ENCODE measurements around the gene FBXL16. TPM values are rescaled to one million over a fixed set of nuclear protein-coding genes. Genes with fewer than 3 reads are reported as not detected.
A peak's percentile ranks its signal among the peaks of the same experiment; 100 is the strongest.
"Not testable (repeated sequence)": the region's sequence is repeated elsewhere in the genome, so short reads cannot be mapped to it uniquely, and the experiment has no call there.

Gene FBXL16
- total RNA-seq, 6 experiments from 2014 or later = 0.05 to 2.3 (median 1.7) TPM; not detected in 3

DNA sequence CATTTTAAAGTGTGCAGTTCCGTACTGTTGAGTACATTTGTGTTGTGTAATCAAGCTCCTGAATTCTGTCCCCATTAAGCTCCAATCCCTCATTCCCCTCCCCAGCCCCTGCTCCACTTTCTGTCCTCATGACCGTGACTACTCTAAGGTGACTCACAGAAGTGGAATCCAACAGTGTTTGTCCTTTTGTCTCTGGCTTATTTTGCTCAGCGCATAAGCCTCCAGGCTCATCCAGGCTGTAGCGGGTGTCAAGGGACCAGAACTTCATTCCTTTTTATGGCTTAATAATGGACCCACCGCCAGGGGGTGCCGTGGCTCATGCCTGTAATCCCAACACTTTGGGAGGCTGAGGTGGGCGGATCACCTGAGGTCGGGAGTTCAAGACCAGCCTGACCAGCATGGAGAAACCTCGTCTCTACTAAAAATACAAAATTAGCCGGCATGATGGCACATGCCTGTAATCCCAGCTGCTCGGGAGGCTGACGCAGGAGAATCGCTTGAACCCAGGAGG is 7.2 kb upstream of the FBXL16 start:
- WGBS (ENCODE audit: insufficient coverage, low coverage, low lambda C conversion rate, missing lambda C conversion rate) = 43% methylated on average over 11 of the region's 13 CpGs
- intact Hi-C loops (cut with DNase I) = loop anchor here (5.0 kb wide), 2 partner anchors 75 to 340 kb away; partner anchors contain the start of genes CHTF18 (in 1 of the 2) and RPUSD1 (in 1 of the 2)

DNA sequence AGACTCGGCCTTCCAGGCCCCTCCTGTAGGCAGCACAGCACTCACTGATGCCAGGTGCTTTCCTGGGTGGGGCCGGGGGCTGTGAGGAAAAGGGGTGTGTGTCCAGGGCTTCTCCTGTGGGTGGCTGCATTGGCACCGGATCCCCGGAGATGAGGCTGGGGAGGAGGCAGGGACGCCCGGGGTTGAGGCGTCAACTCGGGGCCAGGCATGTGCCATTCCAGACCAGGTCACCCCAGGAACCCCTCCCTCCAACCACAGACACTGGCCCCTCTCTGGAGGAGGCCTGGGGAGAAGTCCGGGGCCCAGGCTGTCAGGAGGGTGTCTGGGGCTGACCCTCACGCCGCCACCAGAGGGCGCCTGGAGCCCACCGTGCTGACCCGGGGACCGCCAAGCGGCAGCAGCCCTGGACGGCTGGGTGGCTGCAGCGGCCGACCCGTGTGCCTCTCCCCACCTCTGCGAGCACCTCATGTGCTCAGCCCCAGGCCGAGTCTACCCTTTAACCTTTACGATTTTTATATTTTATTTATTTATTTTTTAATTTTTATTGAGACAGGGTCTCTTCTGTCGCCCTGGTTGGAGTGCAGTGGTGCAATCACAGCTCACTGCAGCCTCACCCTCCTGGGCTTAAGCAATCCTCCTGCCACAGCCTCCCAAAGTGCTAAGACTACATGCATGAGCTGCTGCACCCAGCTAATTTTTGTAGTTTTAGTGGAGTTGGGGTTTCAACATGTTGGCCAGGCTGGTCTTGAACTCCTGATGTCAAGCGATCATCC is 6.1 kb upstream of the FBXL16 start:
- H3K27me3 ChIP-seq = no peaks in the 10 kb centered on the region
- H3K36me3 ChIP-seq = no peaks in the 10 kb centered on the region
- ATAC-seq (peak; percentile 70 to 75 (median 72)), DNase-seq (peak; percentile 82 to 86 (median 86))
- H3K4me1 ChIP-seq = peaks cover 0 to 20% (median 2%) of the 10 kb centered on the region in 4 donors
- H3K27ac ChIP-seq = no peak overlapping the region
- TF ChIP-seq, protein P1, sequence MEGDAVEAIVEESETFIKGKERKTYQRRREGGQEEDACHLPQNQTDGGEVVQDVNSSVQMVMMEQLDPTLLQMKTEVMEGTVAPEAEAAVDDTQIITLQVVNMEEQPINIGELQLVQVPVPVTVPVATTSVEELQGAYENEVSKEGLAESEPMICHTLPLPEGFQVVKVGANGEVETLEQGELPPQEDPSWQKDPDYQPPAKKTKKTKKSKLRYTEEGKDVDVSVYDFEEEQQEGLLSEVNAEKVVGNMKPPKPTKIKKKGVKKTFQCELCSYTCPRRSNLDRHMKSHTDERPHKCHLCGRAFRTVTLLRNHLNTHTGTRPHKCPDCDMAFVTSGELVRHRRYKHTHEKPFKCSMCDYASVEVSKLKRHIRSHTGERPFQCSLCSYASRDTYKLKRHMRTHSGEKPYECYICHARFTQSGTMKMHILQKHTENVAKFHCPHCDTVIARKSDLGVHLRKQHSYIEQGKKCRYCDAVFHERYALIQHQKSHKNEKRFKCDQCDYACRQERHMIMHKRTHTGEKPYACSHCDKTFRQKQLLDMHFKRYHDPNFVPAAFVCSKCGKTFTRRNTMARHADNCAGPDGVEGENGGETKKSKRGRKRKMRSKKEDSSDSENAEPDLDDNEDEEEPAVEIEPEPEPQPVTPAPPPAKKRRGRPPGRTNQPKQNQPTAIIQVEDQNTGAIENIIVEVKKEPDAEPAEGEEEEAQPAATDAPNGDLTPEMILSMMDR (IDR thresholded peaks at IDR 0.05) = peak; percentile 91 to 96 (median 94)
- TF ChIP-seq POLR2A (IDR thresholded peaks at IDR 0.05) = no peak
- intact Hi-C loops (cut with DNase I) = loop anchor here (5.0 kb wide), 2 partner anchors 76 to 341 kb away; partner anchors contain the start of genes CHTF18 (in 1 of the 2) and RPUSD1 (in 1 of the 2)
- 2% methylated on average over 14 of the region's 25 CpGs for WGBS (ENCODE audit: insufficient coverage, low coverage, low lambda C conversion rate, missing lambda C conversion rate)
- H3K9me3 ChIP-seq = no peaks in the 10 kb centered on the region
- H3K4me3 ChIP-seq = no peak overlapping the region

More for the DNA sequence above, 7.2 kb upstream of the FBXL16 start:
- peaks cover 0 to 20% (median 2%) of the 10 kb centered on the region in 4 donors for H3K4me1 ChIP-seq
- not testable (repeated sequence) for H3K36me3 ChIP-seq, DNase-seq, H3K27me3 ChIP-seq, H3K27ac ChIP-seq, H3K9me3 ChIP-seq, H3K4me3 ChIP-seq
- TF ChIP-seq, protein P1 (IDR thresholded peaks at IDR 0.05) = peak; percentile 36 to 48 (median 38)
- peak in 1 of 4 donors; percentile 35 for ATAC-seq

DNA sequence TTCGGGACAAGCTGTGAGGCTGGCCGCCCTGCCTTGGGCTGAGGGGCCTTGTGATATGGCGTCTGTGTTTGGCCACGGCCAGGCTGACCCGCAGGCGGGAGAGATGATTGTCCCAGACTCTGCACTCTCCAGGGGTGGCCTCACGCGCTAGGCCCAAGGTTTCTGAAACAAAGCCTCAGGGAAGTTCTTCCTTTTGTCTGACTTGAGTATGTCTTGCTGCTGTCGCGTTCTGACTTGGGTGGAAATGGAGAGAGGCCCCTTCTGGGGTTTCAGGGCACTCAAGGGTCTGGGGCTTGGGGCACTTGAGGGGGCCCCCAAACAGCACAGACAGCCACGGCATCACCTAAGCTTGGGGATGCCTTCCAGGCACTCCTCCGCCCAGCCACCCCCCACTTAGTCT is 5.5 kb upstream of the FBXL16 start:
- Histone ChIP-seq H3K27me3 (no peaks in the 10 kb centered on the region), H3K27ac (no peak overlapping the region), H3K4me3 (no peak overlapping the region), H3K36me3 (no peaks in the 10 kb centered on the region), H3K9me3 (no peaks in the 10 kb centered on the region), H3K4me1 (peaks cover 0 to 13% (median 0%) of the 10 kb centered on the region in 4 donors)
- no peak for TF ChIP-seq POLR2A (IDR thresholded peaks at IDR 0.05)
- TF ChIP-seq, protein P1 (IDR thresholded peaks at IDR 0.05) = no peak
- WGBS (ENCODE audit: insufficient coverage, low coverage, low lambda C conversion rate, missing lambda C conversion rate) = 38% methylated on average over 2 of the region's 12 CpGs
- no peak for ATAC-seq
- DNase-seq = no peak
- intact Hi-C loops (cut with DNase I) = loop anchor here (5.0 kb wide), 2 partner anchors 76 to 341 kb away; partner anchors contain the start of genes CHTF18 (in 1 of the 2) and RPUSD1 (in 1 of the 2)

DNA sequence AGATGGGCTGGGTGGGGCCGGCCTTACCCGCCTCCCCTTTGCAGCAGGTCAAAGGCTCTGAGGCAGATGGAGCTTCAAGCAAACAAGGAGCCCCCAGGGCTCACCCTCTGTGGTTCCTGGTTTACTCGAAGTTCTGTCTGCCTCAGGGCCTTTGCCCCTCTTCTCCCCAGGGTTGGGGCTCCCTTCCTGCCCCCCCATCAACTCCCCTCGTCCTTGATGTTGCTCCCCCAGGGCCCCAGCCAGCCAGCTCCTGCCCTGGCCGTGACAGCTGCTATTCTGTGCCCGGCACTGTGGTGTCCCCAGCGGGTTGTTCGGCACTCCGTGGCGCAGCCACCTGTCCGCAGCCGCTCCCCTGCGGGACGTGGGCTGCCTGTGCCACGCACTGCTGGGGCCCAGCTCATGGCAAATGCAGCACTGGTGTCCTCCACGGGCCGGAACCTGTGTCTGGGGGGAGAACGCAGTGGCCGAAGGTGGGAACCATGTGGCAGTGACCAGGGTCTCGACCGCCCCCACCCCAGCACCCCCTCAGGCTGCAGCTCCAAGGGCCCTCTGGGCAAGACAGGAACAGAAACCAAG is 5.0 kb upstream of the FBXL16 start:
- Histone ChIP-seq H3K27ac (no peak overlapping the region), H3K36me3 (no peaks in the 10 kb centered on the region), H3K27me3 (no peaks in the 10 kb centered on the region), H3K4me1 (peaks cover 0 to 9% (median 0%) of the 10 kb centered on the region in 4 donors), H3K4me3 (no peak overlapping the region), H3K9me3 (no peaks in the 10 kb centered on the region)
- DNase-seq (no peak), ATAC-seq (no peak)
- WGBS (ENCODE audit: insufficient coverage, low coverage, low lambda C conversion rate, missing lambda C conversion rate) = 20% methylated on average over 1 of the region's 21 CpGs
- intact Hi-C loops (cut with DNase I) = loop anchor here (5.0 kb wide), 2 partner anchors 77 to 342 kb away; partner anchors contain the start of genes CHTF18 (in 1 of the 2) and RPUSD1 (in 1 of the 2)
- no peak for TF ChIP-seq POLR2A (IDR thresholded peaks at IDR 0.05)
- TF ChIP-seq, protein P1 (IDR thresholded peaks at IDR 0.05) = no peak

Data from right lobe of liver (tissue), 6 donors.